Stimulated activated effector memory CD8-positive, alpha-beta T cell treated with anti-CD3 and anti-CD28 coated beads, Interleukin-12 subunit alpha, Interleukin-12 subunit beta, amount 100 ng/mL, for 72 hours (primary cell): ENCODE data around the gene RGS6.
A peak's percentile ranks its signal among the peaks of the same experiment; 100 is the strongest.

Source experiments
- ATAC-seq: fragments of 150-1000 bp; cut with Tn5 transposase; 2 replicates; pipeline ENCODE4 v1.10.0; 2021
- DNase-seq, 2 donors: peaks; one replicate each; pipeline ENCODE4 v3.0.0; 2021 to 2022; ENCODE audit warnings: low spot score in 2 of 2
- H3K27ac Mint-ChIP-seq: one replicate; pipeline ENCODE4 v1.8.0; 2022; ENCODE audit warnings: mild to moderate bottlenecking, mixed read lengths
- H3K36me3 Mint-ChIP-seq: one replicate; pipeline ENCODE4 v1.8.0; 2022; ENCODE audit warnings: mild to moderate bottlenecking, mixed read lengths
- H3K4me1 Mint-ChIP-seq: one replicate; pipeline ENCODE4 v1.8.0; 2022; ENCODE audit warnings: mixed read lengths
- H3K4me3 Mint-ChIP-seq: one replicate; pipeline ENCODE4 v1.8.0; 2022; ENCODE audit warnings: mild to moderate bottlenecking, mixed read lengths
- H3K9me3 Mint-ChIP-seq: one replicate; pipeline ENCODE4 v1.8.0; 2022; ENCODE audit warnings: mixed read lengths

RGS6 gene

DNA sequence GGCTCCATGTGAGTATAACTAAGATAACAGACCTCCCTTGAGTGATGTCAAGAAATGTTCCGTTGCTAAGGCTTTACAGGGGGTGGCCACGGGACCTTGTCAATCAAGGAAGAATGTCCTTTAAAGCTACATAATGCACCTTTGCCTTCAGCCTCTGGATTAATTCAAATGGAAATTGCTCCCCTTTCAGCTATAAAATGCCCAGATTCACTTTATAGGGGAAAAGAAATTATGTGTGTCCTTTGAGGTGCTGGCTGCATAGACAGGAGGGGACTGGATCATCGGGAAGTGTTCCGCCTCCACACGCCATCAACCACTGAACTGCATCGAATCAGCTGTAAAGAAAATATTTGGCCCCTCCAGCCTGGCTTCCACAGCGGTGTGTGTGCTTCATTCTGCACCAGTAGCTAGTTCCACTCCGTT lies 546.3 kb downstream of the RGS6 start:
- Mint-ChIP-seq H3K4me3 (peak overlapping the region; percentile 63), H3K9me3 (peaks cover 5% of the 10 kb centered on the region), H3K27ac (peak overlapping the region; percentile 79), H3K4me1 (peaks cover 53% of the 10 kb centered on the region), H3K36me3 (peaks cover 12% of the 10 kb centered on the region)
- DNase-seq, result no peak
- ATAC-seq, result no peak

DNA sequence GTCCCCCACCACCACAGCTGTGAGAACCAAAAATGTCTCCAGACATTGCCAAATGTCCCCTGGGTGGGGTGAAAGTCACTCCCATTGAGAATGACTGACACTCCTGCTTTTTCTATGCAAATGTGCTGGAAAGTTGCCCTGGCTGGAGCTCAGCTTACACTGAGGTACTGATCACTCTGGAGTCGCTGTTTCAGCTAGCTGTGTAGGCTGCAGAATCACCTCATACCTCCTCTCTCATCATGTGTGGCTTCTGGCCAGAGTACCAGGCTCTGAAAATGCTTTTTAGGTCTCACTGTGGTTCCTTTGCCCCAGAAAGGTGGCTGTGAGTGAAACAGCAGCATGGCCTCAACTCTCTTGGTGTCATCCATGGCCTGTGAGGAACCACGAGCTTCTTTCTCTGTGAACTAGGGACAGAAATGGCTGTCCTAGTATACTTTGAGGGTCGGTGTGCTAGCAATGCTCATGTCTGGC lies 547.3 kb downstream of the RGS6 start:
- Mint-ChIP-seq H3K36me3 (peaks cover 12% of the 10 kb centered on the region), H3K4me1 (peaks cover 53% of the 10 kb centered on the region), H3K4me3 (peak overlapping the region; percentile 3), H3K9me3 (peaks cover 5% of the 10 kb centered on the region), H3K27ac (peak overlapping the region; percentile 36)
- ATAC-seq, result peak; percentile 48
- DNase-seq, result no peak

DNA sequence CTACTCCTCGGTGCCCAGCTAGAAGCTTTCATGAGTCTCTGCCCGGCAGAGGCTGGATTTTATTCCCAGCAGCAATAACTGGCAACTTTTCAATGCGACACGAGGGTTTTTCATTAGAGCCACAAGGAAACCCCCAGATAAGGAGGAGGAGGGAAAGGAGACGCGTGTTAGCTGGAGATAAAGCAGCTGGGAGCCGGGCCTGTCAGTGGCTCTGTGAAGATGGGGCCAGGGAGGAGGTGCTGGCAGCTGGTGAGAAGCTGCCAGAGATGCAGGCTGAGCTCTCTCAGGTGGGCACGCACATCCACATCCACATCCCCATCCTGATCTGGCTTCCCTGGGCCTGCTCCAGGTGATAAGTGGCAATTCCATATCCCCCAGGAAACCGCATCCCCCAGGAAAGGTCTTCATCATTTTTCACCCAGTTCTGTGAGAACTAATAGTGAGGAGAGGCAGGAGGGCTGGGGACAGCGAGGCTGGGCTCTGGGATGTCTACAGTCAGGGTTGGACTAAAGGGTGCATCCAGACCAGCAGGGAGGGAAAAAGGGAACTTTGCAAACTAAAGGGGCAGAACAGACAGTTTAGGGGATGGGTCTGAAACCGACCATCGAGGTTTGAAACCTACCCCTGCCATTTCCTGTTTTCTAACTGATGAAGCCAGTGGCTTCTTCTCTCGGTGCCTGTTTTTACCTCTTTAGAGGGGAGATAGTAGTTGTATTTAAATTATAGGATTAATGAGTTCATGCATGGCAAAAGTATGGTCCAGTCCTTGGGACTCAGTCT lies 548.4 kb downstream of the RGS6 start:
- ATAC-seq (no peak), DNase-seq (no peak)
- peaks cover 53% of the 10 kb centered on the region for H3K4me1 Mint-ChIP-seq
- H3K27ac Mint-ChIP-seq, result peak overlapping the region; percentile 36
- H3K4me3 Mint-ChIP-seq, result peak overlapping the region; percentile 20
- peaks cover 12% of the 10 kb centered on the region for H3K36me3 Mint-ChIP-seq
- peaks cover 8% of the 10 kb centered on the region for H3K9me3 Mint-ChIP-seq

DNA sequence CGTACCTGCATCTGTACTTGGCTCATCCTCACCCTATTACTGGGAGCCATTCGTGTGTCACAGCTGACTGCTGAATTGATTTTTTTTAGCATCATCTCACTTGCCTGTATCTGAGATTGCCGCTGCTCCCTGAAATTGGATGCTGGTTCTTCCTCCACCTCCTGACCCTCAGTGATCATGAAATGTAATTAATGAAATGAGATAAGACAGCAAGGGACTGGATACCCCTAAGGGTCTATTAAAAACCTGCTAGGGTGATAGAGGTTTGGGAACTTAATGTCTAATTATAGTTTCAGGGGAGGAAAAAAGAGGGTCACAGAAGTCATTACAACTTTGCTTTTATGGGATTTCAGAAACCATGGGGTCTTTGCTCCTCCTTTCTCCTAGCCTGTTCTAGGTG lies 551.1 kb downstream of the RGS6 start:
- H3K4me3 Mint-ChIP-seq, result no peak overlapping the region
- DNase-seq (no peak), ATAC-seq (no peak)
- peaks cover 26% of the 10 kb centered on the region for H3K4me1 Mint-ChIP-seq
- H3K9me3 Mint-ChIP-seq, result peaks cover 10% of the 10 kb centered on the region
- H3K36me3 Mint-ChIP-seq, result no peaks in the 10 kb centered on the region
- H3K27ac Mint-ChIP-seq, result no peak overlapping the region

DNA sequence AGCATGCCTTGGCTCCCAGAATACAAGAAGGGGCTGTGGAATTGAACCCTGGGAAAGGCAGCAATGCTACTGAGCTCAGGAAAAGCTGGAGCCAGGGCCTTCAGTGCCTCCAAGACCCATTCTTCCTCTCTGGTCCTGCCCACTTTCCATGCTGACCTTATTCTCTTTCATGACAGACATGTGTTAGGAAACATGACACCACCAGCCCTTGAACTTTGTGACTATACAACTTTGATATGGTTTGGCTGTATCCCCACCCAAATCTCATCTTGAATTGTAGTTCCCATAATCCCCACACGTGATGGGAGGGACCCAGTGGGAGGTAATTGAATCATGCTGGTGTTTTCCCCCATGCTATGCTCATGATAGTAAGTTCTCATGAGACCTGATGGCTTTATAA lies 553.5 kb downstream of the RGS6 start:
- DNase-seq, result no peak
- Mint-ChIP-seq H3K27ac (no peak overlapping the region), H3K4me1 (peaks cover 9% of the 10 kb centered on the region), H3K4me3 (no peak overlapping the region), H3K36me3 (no peaks in the 10 kb centered on the region), H3K9me3 (peaks cover 16% of the 10 kb centered on the region)
- no peak for ATAC-seq

DNA sequence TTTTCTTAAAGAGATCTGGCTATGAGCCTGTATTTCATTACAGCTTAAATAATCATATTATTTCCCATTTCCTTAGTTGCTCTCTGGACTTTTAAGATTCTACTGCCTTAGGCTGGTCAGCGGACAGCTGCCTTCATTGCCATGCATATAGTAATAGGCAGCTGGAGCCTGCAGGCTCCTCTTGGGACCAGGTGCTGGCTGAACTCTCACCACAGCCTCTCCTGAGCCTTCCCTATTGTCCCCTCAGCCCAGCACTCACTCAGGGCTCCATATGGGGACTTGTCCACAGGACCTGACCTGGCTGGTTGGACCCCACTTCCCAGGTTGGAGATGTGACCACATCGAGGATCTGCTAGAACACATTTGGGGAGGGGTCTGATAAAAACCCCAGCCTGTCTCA lies 556.3 kb downstream of the RGS6 start:
- Mint-ChIP-seq H3K36me3 (no peaks in the 10 kb centered on the region), H3K4me1 (no peaks in the 10 kb centered on the region), H3K9me3 (peaks cover 11% of the 10 kb centered on the region), H3K4me3 (no peak overlapping the region), H3K27ac (no peak overlapping the region)
- ATAC-seq (no peak), DNase-seq (no peak)

DNA sequence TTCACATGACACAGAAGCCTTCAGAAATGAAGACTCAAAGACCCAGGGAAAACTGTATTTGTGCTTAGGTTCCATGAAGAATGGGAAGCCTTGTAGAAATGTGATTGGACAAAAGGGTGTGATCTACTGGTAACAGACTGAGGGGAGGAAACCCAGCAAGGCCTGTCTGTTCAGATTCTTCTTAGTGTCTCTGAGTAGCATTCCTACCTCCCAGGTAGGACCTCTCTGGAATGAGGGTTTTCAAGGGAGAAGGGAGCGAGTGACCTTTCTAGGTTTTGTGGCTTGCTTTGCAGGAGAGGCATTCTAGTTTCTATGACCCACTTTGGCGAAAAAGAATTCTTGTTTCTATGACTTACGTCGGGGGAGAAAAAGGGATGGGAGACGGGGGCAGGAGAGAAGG lies 560.0 kb downstream of the RGS6 start:
- Mint-ChIP-seq H3K27ac (no peak overlapping the region), H3K36me3 (no peaks in the 10 kb centered on the region), H3K4me1 (no peaks in the 10 kb centered on the region), H3K4me3 (no peak overlapping the region), H3K9me3 (peaks cover 10% of the 10 kb centered on the region)
- DNase-seq (no peak), ATAC-seq (no peak)

DNA sequence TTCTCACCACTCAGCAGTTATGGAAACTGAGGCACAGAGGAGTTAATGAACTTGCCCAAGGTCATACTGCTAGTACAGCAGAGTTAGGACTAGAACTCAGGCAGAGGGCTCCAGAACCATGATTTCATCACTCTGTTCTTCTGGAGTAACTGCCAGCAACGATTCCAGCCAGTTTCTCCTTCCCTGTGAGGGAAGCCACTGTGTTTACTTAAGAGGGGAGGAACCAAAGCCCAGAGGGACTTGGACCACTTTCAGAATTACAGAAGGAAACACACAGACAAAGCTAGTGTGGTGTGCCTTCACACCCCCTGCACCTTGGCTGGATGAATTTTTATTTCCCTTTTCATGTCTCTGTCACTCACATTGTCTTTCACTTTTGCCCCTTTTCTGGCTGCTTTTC lies 563.4 kb downstream of the RGS6 start:
- Mint-ChIP-seq H3K4me1 (peaks cover 14% of the 10 kb centered on the region), H3K9me3 (peaks cover 4% of the 10 kb centered on the region)

DNA sequence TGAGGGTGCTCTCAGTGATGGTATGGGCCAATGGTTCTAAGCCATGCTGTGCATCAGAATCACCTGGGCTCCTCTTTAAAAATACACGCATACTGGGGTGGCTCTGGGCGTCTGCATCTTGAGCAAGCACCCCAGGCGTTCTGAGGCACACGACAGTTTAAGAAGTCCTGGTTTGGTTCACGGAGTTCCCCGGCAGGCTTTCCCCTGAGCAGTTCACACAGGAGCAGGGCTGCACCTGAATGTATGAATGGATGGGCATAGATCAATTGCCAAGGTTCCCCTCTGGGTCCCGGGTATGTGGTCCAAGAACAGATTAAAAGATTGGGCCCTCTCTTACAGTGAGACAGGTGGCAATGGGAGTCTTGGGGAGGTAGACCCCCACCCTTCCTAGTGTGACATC lies 566.4 kb downstream of the RGS6 start:
- DNase-seq (no peak), ATAC-seq (no peak)
- H3K36me3 Mint-ChIP-seq, result no peaks in the 10 kb centered on the region
- no peak overlapping the region for H3K27ac Mint-ChIP-seq
- H3K4me1 Mint-ChIP-seq, result peaks cover 14% of the 10 kb centered on the region
- H3K9me3 Mint-ChIP-seq, result peaks cover 4% of the 10 kb centered on the region
- H3K4me3 Mint-ChIP-seq, result no peak overlapping the region

More for the DNA sequence above, 563.4 kb downstream of the RGS6 start:
- Mint-ChIP-seq H3K4me3 (no peak overlapping the region), H3K36me3 (no peaks in the 10 kb centered on the region), H3K27ac (no peak overlapping the region)
- no peak for DNase-seq
- ATAC-seq, result no peak

DNA sequence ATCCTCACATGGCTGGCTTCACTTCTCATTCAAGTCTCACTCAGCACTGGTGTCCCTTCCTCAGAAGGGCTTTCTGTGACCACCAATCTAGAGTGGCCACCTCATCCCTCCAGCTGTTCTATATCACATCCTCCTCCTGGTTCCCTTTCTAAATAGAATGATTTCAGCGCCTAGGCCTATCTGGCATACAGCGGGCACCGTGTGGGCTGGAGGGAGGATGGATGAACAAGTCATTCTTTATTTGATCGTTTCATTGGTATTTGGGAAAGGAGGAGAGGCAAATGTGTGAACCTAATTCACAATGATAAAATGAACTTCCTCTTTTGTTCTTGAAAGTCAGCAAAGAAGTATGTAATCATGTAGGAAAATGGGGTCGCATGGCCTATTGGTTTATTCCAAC lies 567.5 kb downstream of the RGS6 start:
- no peak for ATAC-seq

DNA sequence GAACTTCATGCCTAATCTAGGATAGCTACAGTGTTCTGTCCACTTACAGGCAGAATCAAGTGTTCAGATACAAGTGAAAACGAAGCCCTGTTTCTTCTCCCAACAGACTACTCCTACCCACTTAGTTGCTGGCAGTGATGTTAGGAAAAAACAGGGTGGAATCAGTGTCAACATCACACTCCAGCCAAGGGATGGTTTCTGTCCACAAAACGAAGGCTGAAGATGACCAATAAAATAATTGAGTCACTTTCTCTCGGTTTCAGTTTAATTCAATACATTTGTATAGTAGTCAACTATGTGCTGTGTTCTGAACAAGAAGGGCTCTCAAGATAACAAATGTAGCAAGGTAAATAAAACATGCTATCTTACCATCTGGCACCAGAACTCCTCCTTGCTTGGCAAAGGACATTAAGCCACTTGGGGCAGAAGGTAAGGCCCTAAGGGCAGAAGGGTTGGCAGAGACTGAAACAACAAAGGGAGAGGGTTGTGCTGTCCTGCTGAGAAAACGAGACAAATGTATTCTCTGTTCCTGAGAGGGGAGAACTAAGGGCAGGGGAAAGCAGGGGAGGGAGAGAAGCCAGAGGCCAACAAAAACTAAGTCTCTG lies 568.1 kb downstream of the RGS6 start:
- no peaks in the 10 kb centered on the region for H3K9me3 Mint-ChIP-seq
- H3K36me3 Mint-ChIP-seq, result no peaks in the 10 kb centered on the region
- peak overlapping the region; percentile 78 for H3K27ac Mint-ChIP-seq
- no peak overlapping the region for H3K4me3 Mint-ChIP-seq
- ATAC-seq, result no peak
- H3K4me1 Mint-ChIP-seq, result peaks cover 14% of the 10 kb centered on the region
- DNase-seq, result no peak

More for the DNA sequence above, 567.5 kb downstream of the RGS6 start:
- DNase-seq, result no peak
- no peaks in the 10 kb centered on the region for H3K9me3 Mint-ChIP-seq
- H3K4me3 Mint-ChIP-seq, result no peak overlapping the region
- peaks cover 14% of the 10 kb centered on the region for H3K4me1 Mint-ChIP-seq
- H3K27ac Mint-ChIP-seq, result peak overlapping the region; percentile 78
- H3K36me3 Mint-ChIP-seq, result no peaks in the 10 kb centered on the region

DNA sequence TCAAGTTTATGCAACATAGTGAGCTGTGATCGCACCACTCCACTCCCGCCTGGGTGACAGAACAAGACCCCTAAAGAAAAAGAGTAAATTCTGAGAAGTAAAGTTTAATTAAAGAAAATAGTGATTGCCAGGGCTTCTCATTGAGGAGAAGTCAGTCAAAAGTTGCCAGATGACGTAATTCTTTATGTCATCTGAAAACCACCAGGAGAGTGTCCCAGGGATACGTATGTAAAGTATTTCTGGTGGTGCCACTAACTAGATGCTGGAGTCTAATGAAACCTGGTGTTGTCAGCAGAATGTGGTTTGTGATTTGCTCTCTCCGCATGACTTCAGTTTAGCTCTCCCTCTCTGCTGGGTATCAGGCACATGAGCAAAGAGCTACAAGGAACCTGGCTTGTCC lies 569.2 kb downstream of the RGS6 start:
- Mint-ChIP-seq H3K36me3 (no peaks in the 10 kb centered on the region), H3K4me1 (peaks cover 14% of the 10 kb centered on the region), H3K9me3 (no peaks in the 10 kb centered on the region), H3K4me3 (no peak overlapping the region), H3K27ac (no peak overlapping the region)
- no peak for DNase-seq
- ATAC-seq, result no peak

DNA sequence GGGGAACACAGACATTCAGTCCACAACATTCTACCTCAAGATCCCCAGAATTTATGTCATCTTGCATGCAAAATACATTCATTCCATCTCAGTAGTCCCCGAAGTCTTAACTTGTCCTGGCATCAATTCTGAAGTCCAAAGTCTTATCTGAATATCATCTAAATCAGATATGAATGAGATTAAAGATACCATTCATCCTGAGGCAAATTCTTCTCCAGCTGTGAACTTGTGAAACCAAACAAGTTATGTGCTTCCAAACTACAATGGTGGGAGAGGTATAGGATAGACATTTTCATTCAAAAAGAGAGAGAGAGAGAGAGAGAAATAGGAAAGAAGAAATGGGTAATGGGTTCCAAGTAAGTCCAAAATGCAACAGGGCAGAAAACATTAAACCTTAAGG lies 571.0 kb downstream of the RGS6 start:
- Mint-ChIP-seq H3K9me3 (no peaks in the 10 kb centered on the region), H3K36me3 (no peaks in the 10 kb centered on the region), H3K27ac (no peak overlapping the region), H3K4me1 (peaks cover 14% of the 10 kb centered on the region), H3K4me3 (no peak overlapping the region)
- no peak for DNase-seq
- no peak for ATAC-seq

DNA sequence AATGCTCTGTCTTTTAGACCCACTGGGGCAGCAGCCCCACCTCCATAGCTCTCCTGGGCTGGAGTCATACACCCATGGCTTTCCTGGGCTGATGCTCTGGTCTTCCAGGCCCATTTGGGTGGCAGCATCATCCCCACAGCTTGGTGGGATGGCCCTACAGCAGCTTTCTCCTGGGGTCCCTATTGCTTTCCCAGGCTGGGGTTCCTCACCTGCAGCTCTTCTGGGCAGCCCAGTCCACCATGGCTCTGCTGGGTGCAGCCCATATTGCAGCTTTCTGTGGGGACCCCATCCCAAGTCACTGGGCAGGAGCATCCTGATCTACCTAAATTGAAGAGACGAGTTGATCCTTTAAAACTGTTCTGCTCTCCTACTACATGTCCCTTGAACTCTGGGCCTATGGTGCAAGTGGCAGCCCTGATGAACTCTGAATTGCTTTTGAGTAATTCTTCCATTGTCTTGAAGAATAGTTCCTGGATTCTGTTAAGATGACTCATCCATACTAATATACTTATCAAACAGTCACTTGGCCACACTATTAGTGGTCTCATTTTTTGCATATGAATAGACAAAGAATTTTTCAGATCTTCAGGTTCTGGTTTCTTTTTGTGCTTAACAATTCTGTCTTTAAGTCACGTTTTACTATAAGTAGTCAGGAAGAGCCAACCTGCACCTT lies 571.6 kb downstream of the RGS6 start:
- Mint-ChIP-seq H3K36me3 (no peaks in the 10 kb centered on the region), H3K9me3 (no peaks in the 10 kb centered on the region), H3K27ac (no peak overlapping the region), H3K4me1 (peaks cover 14% of the 10 kb centered on the region), H3K4me3 (no peak overlapping the region)
- ATAC-seq, result no peak
- no peak for DNase-seq

DNA sequence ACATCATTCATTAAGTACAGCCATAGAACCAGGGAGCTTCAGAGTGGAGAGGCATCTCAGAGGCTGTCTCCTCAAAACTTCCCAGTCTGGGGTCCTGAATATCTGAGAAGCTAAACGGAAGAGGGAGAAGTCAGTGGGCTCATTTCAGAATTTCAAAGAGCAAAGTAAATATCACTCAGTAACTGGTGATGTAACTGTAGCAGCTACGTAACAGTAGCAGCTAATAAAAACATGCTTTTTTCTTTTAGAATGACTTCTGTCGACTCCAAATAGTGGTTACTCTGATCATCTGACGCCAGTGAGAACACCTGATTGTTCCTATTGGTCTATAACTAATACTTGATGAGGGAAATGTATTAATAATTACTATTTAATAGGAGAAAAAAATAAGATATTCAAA lies 578.3 kb downstream of the RGS6 start:
- ATAC-seq (no peak), DNase-seq (no peak)
- H3K36me3 Mint-ChIP-seq, result no peaks in the 10 kb centered on the region
- no peak overlapping the region for H3K4me3 Mint-ChIP-seq
- H3K9me3 Mint-ChIP-seq, result no peaks in the 10 kb centered on the region
- H3K4me1 Mint-ChIP-seq, result no peaks in the 10 kb centered on the region
- no peak overlapping the region for H3K27ac Mint-ChIP-seq

DNA sequence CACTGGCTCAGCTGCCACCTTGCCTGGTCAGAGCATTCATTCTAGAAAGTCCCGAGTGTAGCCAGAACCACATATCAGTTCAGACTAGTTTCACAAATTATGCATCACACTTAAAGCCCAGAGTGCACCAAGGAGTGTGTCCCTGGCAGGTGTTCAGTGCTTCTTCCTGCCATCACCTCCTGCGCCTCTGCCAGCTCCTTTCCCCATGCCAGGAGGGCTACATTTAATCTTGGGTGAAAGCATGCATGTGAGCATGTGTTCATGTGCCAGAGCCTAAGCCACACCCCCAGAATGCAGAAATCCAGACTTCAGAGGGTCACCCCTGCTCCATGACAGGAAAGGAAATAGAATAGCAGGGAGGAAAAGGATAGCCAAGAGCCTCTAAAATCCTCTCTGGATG lies 580.1 kb downstream of the RGS6 start:
- H3K27ac Mint-ChIP-seq, result peak overlapping the region; percentile 40
- ATAC-seq, result no peak

More for the DNA sequence above, 580.1 kb downstream of the RGS6 start:
- H3K4me3 Mint-ChIP-seq, result no peak overlapping the region
- H3K9me3 Mint-ChIP-seq, result no peaks in the 10 kb centered on the region
- peaks cover 11% of the 10 kb centered on the region for H3K4me1 Mint-ChIP-seq
- H3K36me3 Mint-ChIP-seq, result no peaks in the 10 kb centered on the region
- DNase-seq, result no peak
